ENCODE data around the gene RPS3. TPM values are rescaled to one million over a fixed set of nuclear protein-coding genes. Genes with fewer than 3 reads are reported as not detected.
"Not testable (repeated sequence)": the region's sequence is repeated elsewhere in the genome, so short reads cannot be mapped to it uniquely, and the experiment has no call there.

The RPS3 gene
- total RNA-seq, result 1,000 to 10,000 TPM; 1,894 to 1,934 TPM
- long read RNA-seq, transcript RPS3-217 (7 exons, 2,097 nt), result major isoform, 767 of 828 reads
- long read RNA-seq, partial matches to known transcripts, result 53 of 828 reads
- long read RNA-seq, other reads (novel, unspliced or antisense), result 2 of 828 reads

DNA sequence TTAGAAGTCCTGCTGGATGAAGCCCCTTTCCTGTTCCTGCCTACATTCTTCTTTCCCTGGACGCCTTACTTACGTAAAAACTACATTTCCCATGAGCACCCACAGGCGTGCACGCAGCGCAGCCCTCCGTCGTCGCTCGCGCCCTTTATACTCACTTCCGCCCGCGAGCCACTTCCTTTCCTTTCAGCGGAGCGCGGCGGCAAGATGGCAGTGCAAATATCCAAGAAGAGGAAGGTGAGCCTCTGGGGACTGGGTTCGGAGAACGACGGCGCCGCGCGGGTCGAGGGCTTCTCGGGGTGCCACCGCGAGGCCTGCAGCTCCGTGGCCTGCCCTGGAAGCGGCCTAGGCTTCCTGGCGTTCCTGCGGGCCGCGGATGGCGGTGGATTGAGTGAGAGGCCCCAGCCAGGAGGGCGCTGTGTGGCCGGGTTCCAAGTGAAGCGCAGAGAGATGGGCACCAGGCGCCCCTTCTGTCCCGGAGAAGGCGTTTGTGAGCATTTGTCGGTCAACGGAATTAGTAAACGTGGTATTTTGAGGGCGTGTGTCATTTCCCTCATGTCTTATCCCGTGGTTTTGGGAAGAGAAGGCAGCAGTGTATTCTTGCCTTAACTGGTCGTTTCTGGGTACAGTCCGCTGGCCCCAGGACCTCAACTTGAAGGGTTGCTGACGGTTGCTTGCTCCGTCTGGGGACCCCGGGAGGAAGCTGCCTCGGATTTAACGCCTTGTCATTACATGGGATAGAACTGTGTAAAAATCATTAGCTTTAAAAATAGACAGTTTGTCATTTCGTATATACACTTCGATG, at the start of gene RPS3:
Gene RPS3, plus strand, starts transcription at position 175 of the 802 bp plus-strand sequence. Its CDS starts 30 bp downstream, at position 205.
- DNase-seq, result peak; percentile 91 to 95
- ATAC-seq, result peak; percentile 95
- intact Hi-C loops (cut with DNase I, micrococcal nuclease), result no loop called here

DNA sequence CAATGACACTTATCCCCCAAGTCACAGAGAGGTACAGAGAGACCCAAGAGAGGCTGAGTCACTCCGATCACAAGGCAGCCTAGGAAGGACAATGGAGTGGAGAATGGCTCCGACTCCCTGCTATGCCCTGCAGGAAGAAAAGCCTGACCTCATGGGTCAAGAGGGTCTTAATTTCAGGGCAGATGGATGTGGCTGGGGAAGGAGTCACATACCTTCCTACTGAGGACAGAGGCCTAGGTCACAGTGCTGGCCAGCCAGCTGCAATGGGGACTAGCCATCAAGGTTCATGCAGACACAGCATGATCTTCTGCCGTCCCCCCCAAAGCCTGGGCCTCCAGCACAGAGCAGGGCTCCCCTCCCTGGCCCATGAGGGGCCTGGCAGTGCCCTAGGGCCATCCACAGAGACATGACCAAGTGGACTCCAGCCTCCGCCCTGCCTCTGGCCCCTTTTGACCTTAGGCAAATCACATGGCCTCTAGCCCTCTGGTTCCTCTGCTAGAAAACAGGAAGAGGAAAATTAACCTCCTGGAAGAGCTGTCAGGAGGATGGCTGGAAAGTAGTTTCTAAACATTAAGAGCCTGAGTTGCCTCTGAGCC, 49.7 kb upstream of the RPS3 start:
- DNase-seq, result peak in 1 of 2 donors; percentile 52
- intact Hi-C loops (cut with DNase I, micrococcal nuclease), result no loop called here
- no peak for ATAC-seq

DNA sequence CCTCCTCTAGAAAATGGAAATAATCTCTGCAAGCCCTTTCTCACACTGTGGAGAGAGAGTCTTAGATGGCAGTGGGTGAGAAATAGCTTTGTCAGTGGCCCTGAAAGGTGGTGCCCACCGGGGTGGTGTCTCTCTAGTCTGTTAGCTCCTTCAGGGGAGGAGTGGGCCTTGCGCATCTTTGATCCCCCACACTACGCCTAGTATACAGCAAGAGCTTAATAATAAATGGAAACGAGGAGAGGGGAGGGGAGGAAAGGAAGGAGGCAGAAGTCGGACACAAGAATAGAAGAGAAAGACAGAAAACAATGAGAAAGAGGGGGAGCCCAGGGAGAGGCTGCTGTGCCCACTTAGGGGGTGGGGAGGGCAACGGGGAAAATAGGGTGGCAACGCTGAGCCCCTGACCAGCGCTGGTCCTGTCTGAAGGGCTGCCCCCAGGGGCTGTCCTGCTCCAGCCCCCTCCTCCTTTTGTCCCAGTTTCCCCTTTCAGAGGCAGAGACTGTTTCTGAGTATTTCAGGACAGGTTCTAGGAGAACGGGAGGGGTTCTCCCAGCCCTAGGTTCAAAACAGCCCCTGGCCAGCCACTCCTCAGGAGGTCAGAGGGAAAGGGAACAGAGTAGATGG, 49.1 kb upstream of the RPS3 start:
- DNase-seq (no peak), ATAC-seq (no peak)
- intact Hi-C loops (cut with DNase I, micrococcal nuclease), result no loop called here

DNA sequence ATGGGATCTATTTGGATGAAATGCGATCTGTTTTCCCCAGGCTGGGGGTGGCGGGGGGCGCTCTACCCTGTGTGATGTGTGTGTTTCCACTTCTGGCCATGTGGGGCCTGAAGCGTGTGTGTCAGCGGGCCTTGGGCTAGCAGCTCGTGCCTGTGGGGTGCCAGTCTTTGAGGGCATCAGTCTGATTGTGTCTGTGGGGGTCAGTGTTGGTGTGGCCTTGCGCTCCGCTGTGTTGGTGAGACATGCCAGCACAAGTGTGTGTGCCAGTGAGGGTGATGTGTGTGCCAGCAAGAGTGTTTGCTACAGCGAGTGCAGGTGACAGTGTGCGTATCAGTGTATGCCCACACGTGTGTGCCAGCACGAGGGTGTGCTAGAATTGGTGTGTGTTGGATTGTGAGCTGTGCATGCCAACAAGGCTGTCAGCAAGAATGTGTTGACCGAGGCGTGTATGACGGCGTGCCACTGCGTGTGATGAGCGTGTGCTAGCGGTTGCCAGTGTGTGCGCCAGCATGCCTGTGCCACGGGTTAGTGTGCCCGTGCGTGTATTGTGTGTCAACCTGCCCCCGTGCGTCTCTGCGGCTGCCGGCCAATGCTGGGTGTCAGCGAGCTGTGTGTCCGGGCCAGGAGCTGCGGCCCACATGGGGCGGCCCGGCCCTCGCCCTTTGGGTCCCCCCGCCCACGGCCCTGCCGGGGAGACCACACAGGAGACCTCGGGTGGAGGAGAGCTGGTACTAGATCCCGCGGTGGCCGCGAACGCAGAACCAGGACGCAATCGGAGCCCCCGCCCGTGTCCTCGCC, 48.4 kb upstream of the RPS3 start:
- ATAC-seq (peak; percentile 42), DNase-seq (peak; percentile 69)
- intact Hi-C loops (cut with DNase I, micrococcal nuclease), result no loop called here

DNA sequence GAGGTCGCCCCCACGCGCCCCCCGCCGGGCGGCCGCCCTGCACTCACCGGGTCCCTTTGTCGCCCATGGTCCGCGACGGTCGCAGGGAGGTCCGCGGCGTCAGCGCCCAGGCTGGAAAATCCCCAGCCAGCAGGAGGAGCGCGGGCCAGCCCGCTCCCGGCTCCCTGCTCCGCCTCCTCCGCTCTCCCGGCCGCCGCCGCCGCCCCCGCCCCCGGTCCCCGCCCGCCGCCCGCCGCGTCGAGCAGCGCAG, 47.9 kb upstream of the RPS3 start, which contains the start of gene ARRB1:
Gene ARRB1, minus strand, starts transcription at position 121 of the 250 bp plus-strand sequence. Its CDS starts 54 bp downstream, at position 67.
- intact Hi-C loops (cut with DNase I, micrococcal nuclease), result no loop called here
- no peak for DNase-seq
- peak; percentile 77 for ATAC-seq

DNA sequence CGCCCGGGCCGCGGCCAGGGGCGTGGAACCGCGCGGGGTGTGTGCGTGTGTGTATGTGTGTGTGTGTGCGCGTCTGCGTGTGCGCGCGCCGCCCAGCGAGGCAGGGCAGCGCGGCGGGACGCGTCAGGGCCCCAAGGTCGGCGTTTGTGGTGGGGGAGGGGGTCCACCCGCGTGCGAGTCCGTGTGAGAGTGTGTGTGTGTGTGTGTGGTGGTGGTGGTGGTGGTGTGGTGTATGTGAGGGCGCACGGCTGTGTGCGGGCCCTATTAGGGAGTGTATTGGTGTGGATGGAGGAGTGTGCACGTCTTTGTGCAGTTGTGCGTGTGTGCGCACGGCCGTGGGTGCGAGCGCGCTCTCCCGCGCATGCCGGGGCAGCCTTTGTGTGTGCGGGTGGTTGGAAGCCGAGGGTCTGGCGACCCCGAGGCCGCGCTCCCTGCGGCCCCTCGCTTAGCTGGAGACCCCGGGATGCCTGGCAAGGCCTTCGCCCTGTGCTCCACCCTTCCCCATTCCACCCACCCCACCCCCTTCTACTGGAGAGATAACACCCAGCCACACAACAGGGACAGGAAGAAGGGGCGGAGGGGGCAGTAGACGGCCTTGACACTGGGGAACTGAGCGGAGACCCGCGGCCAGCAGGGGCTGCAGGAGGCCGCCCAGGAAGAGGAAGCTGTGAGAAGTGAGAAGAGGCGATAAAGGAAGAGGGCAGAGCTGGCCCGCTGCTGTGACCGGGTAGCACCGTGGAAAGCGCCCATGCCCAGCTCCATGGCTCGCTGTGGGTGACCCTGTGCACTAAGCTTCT, 47.3 kb upstream of the RPS3 start:
- intact Hi-C loops (cut with DNase I, micrococcal nuclease), result no loop called here
- peak; percentile 75 to 83 for DNase-seq
- peak; percentile 64 for ATAC-seq

DNA sequence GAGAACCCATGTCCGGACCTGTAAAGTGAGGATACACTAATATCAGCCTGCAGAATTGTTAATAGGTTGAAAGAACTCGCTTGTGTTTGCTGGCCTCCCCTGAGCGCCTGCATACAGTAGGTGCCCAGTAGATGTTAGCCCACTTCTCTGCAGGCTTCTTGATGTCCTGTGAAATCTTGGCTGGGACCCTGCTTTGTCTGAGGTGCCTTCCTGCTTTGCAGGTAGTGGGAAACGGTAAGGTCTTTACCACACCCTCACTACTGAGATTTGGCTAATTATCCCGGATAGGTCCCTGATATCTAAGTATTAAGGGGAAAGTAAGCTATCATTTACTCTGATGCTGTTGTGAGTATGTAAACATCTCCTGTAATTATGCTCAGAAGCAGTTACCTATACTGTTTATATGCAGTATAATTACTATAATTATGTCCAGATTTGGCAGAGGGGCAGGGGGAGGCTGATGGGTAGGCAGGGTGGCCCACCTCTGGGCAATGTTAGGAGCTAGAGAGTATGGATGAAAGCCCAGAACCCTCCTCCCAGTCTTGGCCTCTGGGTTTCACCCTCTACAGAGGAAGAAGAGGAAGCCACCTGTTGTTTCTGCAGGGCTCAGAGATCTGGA, 46.6 kb upstream of the RPS3 start:
- intact Hi-C loops (cut with DNase I, micrococcal nuclease), result no loop called here
- no peak for DNase-seq
- no peak for ATAC-seq

DNA sequence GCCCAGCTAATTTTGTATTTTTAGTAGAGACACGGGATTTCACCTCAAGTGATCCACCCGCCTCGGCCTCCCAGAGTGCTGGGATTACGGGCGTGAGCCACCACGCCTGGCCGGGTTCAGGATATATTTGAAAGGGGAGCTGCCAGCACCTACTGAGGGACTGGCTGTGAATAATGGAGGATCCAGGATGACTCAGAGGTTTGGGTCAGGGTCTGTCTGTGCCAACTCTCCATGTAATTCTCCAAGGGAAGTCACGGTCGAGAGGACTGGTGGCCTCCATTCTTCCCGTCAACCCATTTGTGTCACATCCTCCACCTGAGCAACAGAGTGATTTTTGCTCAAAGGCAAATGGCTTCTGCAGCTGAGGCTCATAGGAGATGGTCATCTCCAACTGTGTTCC, 44.3 kb upstream of the RPS3 start:
- no peak for DNase-seq
- ATAC-seq, result no peak
- intact Hi-C loops (cut with DNase I, micrococcal nuclease), result no loop called here

DNA sequence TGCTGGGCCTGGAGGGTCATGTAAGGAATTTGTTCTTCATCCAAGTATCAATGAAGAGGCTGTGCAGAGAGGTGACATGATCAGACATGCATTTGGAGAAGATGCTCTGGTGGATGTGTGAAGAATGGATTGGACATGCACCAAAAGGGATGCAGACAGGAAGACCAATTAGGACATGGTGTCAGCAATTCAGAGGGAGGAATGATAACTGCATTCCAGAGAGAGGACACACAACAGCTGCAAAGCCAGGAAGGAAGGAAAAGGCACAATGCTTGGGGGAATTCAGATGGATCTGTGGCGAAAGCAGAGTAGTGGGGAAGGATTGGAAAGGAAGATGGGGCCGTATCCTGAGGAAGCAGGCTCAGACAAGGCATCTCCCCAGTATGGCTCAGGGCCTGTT, 42.7 kb upstream of the RPS3 start:
- no peak for ATAC-seq
- intact Hi-C loops (cut with DNase I, micrococcal nuclease), result no loop called here
- DNase-seq, result no peak

DNA sequence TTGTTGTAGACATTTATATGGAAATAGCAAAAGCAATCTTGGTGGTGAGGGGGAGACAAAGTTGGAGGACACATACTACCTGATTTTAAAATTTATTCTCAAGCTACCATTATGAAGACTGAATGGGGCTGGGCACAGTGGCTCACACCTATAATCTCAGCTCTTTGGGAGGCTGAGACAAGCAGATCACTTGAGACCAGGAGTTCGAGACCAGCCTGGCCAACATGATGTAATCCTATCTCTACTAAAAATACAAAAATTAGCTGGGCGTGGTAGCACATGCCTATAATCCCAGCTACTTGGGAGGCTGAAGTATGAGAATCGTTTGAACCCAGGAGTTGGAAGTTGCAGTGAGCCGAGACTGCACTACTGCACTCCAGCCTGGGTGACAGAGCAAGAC, 37.0 kb upstream of the RPS3 start:
- intact Hi-C loops (cut with DNase I, micrococcal nuclease); DNase-seq; ATAC-seq: not testable (repeated sequence)

DNA sequence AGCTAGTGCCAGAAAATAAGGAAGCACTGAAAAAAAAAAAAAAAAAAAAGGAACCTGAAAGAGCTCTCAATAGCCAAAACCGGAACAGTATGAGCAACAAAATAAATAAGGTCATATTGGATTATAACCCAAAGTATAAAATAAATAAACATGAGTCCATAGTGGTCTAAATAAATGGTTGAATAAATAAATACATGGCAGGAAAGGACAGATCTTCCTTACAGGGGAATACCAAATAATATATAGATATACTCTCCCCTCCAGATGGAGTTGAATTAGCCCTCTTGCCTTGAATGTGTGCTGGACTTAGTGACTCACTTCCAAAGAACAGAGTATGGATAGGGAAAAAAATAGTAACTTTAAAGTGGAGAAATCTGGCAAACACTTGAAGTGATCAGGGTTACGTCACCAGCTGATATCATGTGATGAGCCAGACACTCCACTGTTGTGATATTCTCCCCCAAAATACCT, 33.6 kb upstream of the RPS3 start:
- no peak for DNase-seq
- ATAC-seq, result no peak
- intact Hi-C loops (cut with DNase I, micrococcal nuclease), result no loop called here

DNA sequence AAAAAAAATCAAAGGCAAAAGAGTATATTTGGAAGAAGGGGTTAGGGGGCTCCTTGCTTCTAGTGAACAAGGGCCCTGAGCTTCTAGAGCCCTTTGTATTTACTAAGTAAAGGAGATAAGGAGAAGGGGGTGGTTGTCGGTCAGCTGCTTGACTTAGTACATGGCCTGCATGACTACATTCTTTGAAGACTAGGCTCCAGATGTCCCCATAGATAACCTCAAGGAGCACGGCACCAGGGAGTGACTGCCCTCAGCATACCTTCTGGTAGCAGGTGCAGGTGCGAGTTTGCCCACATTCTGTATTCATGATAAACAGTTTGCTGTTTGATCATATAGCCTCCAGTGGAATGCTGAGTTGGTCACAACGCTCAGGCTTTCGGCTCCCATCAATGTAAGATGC, 32.5 kb upstream of the RPS3 start:
- intact Hi-C loops (cut with DNase I, micrococcal nuclease); DNase-seq; ATAC-seq: not testable (repeated sequence)

DNA sequence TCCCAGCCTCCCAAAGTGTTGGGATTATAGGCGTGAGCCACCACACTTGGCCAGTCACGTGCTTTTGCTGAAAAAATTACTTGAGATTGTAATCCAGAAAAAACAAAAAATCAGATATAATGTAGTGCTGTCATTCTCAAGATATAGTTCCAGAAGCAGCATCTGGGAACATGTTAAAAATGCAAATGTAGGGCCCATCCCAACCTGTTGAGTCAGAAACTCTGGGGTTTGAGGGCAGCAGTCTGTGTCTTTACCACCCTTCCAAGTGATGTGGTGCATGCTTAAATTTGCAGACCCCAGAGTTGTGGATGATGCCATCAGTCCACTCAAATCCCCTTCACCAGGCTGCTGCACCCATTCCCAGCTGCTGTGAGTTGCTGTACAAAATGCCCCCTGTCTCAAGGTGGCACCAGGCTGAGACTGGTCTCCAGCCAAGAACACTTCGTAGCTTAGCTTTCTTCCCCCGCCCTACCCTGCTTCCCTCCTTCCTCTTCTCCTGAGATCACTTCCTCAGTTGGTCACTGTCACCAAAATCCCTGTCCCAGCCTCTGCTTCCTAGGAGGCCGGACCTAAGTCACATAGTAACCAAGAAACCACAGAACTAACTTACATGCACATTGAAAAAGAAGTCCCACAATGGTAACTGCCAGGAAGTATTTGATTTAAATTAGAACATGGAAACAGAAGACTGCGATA, 29.6 kb upstream of the RPS3 start:
- intact Hi-C loops (cut with DNase I, micrococcal nuclease), result no loop called here
- no peak for DNase-seq
- ATAC-seq, result no peak

DNA sequence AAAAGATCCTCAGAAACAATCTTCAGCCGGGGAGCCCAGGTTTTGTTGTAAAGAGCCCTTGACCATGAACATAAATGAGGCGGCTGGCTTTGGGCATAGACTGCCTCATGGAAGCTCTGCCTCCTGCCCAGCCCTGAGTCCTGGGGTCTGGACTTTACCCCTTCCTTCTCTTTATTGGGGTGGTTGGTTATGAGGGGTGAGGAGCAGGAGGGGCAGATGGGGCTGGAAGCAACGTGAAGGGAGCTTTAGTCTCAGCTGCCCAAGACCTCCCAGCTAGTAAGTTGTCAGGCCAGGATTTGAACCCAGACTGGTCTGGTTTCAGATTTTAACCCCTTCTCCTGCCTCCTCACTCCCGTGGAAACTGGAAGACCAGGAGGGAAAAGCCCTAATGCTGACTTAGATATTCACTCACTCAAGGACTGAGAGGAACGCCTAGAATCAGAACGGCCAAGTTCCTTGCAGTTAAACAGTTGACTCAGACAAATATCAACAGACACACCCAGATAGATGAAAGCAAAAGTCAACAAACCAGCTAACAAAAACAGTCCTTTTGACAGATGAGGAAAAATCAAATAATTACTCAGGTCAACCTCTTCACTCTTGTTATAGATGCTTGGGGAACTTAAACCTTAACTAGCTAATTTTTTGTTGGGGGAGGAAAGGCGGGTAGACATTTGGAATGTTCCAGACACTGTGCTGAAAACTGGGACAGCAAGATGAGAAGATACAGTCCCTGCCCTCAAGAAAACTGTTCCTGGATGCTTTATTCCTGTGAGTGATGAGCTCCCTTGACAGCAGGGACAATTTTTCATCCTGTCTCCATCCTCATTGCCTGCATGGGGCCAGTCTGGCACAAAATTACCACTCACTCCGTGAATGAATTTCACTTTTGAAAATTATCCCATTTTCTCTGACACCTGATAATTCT, 27.1 kb upstream of the RPS3 start:
- peak; percentile 93 for ATAC-seq
- peak; percentile 41 to 58 for DNase-seq
- intact Hi-C loops (cut with DNase I, micrococcal nuclease), result no loop called here

DNA sequence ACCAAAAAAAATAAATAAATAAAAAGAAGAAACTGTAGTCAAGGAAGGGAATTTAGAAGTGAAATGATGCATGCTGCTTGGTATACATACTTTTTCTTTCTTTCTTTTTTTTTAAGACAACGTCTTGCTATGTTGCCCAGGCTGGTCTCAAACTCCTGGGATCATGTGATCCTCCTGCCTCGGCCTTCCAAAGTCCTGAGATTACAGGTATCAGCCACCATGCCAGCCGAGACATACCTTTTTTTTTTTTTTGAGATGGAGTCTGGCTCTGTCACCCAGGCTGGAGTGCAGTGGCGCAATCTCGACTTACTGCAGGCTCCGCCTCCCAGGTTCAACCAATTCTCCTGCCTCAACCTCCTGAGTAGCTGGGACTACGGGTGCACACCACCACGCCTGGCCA, 26.1 kb upstream of the RPS3 start:
- intact Hi-C loops (cut with DNase I, micrococcal nuclease), result no loop called here
- DNase-seq, result no peak
- no peak for ATAC-seq

DNA sequence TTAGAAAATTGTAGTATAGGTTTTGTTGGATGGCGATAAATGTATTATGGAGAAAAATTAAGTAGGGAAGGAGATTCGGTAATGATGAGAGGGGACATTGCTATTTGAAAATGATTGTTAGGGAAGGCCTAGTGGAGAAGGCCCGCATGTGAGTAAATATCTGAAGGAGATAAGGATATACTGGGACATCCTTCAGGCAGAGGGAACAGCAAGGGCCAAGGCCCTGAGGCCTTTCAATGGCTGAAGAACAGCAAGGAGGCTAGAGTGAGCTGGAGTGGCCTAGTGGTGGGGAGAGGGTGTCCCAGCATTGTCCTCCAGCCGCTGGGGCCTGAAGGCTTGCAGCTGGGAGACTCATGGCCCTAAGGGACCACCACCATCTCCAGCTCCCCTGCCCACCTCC, 24.7 kb upstream of the RPS3 start:
- no peak for ATAC-seq
- DNase-seq, result no peak
- intact Hi-C loops (cut with DNase I, micrococcal nuclease), result no loop called here

Data from left colon (tissue), 2 donors.